ENCODE data around the gene RFX4.
"Not testable (repeated sequence)": the region's sequence is repeated elsewhere in the genome, so short reads cannot be mapped to it uniquely, and the experiment has no call there.

The RFX4 gene

GRCh38 chr12:106692896-106693820, 110.4 kb downstream of the RFX4 start:
- DNase-seq: no peak

- DNase-seq: no peak
Observed at GRCh38 chr12:106696071-106696470, 113.3 kb downstream of the RFX4 start.

DNA sequence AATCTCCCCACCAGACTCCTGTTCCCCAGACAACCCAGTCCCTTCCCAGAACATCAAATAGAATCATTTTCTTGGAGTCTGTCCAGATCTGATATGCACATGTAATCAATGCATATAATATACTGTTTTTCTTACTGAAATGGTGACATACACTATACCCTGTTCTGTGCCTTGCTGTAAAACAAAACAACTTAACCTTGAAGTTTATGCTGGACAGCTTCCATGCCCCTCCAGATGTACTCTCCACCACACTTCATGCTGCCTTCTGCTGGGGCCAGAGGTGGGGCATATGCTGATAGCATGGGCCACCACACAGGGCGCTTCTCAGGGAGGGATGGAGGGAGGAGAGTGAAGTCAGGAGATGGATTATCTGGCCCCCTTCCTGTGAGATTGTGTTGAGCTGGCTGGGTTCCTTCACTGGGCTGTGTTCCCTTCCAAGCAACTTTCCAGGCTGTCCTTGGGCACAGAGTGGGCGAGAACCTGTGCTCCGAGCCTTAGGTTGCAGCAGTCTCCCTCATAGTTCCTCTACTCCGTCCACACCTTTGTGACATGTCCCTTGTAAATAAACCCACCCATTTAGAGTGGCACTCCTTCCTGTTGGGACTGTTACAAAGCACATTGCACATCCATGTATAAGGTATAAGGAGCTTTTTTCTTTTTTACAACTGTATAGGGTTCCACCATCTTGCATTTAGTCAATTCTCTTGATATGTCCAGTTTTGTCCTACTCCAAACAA, 114.0 kb downstream of the RFX4 start:
- DNase-seq: no peak

- no peak for DNase-seq
Observed at GRCh38 chr12:106704081-106704480, 121.3 kb downstream of the RFX4 start.

DNA sequence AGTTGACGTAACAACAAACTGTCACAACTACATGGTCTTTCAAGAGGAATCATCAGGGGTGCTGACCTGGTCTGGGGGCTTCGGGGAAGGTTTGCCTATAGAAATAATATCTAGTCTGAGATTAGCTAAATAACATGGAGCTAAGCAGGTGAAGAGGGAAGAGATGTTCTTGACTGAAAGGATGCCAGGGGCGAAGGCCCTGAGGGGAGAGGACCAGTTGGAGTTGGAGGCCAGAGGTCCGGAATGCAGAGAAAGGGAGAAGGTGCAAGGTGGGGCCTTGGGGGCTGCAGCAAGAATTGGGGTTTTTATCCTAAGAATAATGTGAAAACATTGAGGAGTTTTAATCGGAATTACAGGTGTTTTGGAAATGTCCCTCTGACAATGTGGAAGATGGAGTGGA, 123.2 kb downstream of the RFX4 start:
- DNase-seq: no peak

GRCh38 chr12:106709068-106709511, 126.3 kb downstream of the RFX4 start:
- DNase-seq: no peak

DNA sequence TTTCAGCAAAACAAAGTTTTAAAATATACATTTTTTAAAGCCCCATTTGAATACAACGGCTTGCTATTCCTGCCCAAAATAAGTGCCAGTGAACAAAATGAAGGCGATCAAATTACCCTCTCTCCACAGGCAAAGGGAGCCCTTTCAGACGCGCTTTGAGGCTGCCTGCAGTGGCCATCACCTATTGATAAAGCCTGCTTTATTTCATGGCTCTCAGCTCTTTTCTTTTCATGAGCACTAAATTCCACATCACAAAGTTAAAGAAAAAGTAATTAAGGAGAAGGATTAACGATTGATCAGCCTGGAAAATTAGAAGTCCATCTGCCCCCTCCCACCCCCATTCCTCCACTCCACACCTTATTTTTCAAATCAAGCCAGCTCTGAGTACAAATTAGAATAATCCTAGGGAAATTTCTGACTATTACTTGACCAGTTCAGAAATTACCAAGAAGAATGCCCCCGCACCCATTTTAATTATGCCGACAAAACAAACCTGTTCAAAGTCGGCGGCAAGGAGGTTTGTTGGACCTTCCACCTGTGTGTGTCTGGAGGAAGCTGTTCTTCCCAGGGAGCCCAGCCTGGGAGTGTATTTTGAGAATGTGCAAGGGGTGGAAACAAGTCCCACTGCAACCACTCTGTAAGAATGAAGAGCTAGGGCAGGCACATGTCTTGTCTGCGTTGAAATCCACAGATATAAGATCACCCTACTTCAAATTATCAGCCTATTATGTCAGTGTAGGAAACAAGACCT, 127.5 kb downstream of the RFX4 start:
- DNase-seq: no peak

DNA sequence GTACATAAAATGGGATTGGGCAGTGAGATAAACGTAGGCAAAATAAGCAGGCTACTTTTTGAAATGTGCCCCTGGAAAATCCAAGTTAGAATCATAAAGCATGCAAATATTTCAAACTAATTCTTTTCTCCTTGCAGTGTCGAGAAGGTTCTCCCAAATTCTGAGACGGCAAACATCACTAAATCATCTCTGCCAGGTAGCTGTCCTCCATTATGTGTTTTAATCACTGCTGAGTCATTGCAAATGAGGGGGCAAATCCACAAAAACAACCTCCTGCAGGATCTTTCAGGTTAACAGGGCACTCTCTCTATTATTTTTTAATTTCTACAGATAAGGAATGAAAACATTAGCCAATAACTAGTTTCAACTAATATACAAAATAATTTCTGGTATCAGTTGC, 128.5 kb downstream of the RFX4 start:
- no peak for DNase-seq

DNA sequence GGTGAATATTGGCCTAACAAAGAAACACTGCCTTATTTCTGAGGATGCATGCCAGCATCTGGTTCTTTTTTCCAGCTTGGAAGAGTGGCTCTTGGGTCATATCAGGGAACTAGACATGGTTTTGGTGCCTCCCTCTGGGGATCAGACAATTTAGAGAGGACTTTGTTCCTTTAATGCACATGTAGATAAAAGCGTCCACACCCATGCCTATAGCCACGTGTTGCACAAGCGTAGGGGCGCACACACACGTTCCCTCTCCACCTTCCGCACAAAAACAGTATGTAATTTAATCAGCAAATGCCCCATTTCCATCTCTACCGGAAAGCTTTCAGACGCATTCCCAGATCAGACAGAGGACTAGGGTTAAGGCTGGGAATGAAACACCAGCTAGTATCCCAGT, 130.0 kb downstream of the RFX4 start:
- no peak for DNase-seq

- DNase-seq: no peak
Observed at GRCh38 chr12:106714926-106715325, 132.1 kb downstream of the RFX4 start.

DNA sequence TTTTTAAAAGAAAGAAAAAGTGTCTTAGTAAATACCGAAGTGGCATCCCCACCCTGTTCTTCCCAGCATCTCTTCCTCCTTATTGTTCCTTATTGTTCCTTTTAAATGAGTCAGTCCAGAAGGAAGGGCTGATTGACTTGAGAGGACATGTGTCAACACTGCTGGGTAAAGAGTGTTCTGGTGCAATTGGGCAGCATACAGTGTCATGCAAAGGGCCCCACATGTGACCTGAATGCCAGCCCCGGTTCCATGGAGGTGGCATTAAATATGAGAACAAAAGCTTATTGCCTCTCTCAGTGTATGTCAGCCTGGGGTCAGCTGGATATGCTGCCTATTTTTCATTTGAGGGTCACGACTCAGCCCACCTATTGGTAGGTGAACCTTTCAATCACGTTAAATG, 132.8 kb downstream of the RFX4 start:
- DNase-seq: no peak

GRCh38 chr12:106717673-106718072, 134.9 kb downstream of the RFX4 start:
- no peak for DNase-seq

DNA sequence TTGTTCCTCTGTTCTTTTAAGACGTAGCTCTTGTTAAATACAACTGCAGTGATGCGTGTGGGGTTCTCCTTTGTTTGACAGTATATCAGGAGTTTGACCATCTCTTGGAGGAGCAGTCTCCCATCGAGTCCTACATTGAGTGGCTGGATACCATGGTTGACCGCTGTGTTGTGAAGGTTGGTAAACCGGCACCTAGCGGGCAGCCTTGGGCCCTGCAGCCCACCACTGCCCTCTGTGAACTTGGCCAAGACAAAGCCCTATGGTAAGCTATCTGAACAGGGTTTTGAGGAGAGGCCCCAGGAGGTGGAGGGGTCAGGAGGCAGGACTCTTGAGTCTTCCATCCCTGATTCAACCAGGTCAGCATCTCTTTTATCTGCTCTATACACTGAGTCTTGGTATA, 137.1 kb downstream of the RFX4 start:
- no peak for DNase-seq

DNA sequence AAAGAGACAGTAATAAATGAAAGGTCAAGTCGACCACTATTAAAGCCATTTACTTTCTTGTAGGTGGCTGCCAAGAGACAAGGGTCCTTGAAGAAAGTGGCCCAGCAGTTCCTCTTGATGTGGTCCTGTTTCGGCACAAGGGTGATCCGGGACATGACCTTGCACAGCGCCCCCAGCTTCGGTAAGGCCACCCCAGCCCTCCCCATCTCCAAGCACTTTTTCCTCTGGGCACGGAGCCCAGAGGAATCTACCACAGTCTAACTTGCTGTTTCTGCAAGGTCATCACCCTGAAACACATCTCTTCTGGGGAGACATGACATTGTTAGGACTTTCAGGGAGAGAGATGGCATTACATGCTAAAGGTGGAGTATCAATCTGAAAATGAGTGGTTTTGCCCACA, 137.9 kb downstream of the RFX4 start:
- DNase-seq: no peak

GRCh38 chr12:106721915-106722314, 139.1 kb downstream of the RFX4 start:
- no peak for DNase-seq

DNA sequence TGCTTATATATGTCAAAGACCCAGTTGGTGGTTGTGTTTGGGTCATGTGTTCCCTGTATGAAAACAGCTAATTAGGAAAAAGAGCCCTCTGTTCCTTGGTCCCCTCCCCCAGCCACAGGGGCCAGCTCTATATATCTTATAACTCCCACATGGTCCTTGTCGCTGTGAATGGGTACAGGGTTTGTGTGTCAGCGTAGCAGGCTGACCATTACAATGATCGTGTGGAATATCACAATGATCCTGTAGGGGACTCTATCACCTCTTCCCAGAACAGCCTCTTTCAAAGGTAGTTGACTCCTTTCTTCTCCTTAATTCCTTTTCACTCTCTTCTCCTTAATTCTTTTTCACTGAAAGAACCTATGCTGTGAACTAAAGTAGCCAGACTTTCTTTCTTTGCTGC, 140.0 kb downstream of the RFX4 start:
- DNase-seq: no peak

DNA sequence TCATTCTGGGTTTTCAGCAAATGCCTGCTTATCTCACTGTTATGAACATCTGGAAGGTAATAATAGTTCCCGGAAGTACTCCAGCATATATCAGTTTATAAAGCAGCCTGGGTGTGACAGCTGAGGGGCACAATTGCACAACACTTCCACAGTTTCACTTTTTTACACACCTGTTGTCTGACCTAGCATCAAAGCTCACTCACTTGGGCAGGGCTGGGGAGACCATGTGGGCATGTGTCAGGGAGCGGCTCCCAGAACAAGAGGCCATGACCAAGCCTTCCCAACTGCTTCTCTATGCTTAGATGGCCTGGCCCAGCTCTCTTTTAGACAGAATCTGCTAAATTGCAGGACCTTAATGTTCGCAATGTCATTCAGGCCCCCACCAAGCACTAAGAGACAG, 140.6 kb downstream of the RFX4 start:
- no peak for DNase-seq

GRCh38 chr12:106724116-106724515, 141.3 kb downstream of the RFX4 start:
- no peak for DNase-seq

DNA sequence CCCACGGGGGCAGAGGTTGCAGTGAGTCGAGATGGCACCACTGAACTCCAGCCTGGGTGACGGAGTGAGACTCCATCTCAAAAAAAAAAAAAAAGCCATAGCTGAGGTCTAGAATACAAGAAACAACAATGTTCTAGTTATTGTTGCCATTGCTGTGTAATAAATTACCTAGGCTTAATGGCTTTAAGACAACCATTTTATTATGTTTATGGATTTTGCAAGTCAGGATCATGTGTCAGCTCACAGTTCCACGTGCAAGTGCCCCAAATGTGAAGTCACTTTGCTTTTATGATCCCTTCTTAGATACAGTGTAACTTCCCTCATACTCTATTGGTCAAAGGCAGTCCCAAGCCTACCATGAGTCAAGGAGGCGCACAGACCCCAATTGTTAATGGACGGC, 142.1 kb downstream of the RFX4 start:
- DNase-seq: no peak

DNA sequence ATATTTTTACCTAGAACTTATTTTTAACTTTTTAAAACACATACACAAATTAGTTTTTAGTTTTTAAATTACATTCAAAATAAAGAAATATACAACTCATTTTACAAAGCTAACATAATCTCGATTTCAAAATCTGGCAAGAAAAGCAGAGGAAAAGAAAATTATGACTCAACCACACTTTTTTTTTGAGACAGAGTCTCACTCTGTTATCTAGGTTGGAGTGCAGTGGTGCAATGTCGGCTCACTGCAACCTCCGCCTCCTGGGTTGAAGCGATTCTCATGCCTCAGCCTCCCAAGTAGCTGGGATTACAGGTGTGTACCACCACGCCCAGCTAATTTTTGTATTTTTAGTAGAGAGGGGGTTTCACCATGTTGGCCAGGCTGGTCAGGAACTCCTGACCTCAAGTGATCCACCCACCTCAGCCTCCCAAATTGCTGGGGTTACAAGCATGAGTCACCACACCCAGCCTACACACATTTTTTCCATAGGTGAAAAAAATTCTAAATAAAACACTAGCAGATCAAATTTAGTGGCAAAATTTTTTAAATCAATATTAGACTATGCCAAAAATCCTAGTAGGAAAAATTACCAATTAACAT, 143.9 kb downstream of the RFX4 start:
- DNase-seq: not testable (repeated sequence)

- DNase-seq: no peak
Observed at GRCh38 chr12:106729611-106730010, 146.8 kb downstream of the RFX4 start.

GRCh38 chr12:106732890-106733289, 150.1 kb downstream of the RFX4 start:
- DNase-seq: no peak

- no peak for DNase-seq
Observed at GRCh38 chr12:106733660-106734059, 150.9 kb downstream of the RFX4 start.

Data from inflammatory macrophage treated with lipopolysaccharide for 1 hour (primary cell).